ENCODE data around the gene KBTBD4.
"Not testable (repeated sequence)": the region's sequence is repeated elsewhere in the genome, so short reads cannot be mapped to it uniquely, and the experiment has no call there.

The KBTBD4 gene

DNA sequence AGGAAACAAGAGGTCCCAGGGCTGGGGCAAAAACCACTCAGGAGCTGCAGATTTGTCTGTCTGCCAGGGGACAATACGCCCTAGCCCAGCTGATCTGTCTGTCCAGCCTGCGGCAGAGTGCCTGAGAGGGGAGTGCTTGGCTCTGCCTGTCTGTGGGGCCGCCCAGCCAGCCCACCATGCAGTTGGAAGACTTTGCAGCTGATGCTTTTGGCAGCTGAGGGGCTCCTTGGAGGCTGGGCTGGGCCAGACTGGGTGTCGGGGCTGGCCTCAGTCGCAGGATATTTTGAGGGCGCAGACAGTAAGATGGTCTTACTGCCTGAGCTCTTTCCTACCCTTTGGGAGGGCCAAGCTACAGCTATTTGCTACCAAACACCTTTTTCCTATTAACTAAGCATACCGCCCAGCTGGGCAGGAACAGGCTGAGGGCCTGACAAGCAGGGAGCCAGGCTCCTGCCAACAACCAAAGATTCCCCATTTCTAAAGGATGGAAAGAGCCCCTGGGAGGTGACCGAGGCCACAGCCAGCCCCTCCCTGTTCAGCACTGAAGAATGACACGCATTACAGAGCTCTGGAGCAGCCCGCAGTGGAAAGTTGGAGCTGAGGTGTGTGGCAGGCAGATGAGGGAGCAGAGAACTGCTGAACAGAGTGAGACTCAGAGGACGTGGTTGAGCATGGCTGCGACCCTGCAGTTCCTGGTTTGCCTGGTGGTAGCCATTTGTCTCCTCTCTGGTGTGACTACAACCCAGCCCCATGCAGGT lies 7.5 kb upstream of the KBTBD4 start, which contains the start of gene FAM180B:
Gene FAM180B (plus strand): TSS at position 581 of the 758 bp plus-strand sequence. CDS start 91 bp downstream, at position 672.
- Histone ChIP-seq H3K9me3 (ENCODE audit: control insufficient read depth, insufficient read depth, low read length) (no peaks in the 10 kb centered on the region), H3K4me1 (ENCODE audit: insufficient read depth, low read length) (no peaks in the 10 kb centered on the region; the same call in 1 of the 2 replicates), H3K36me3 (ENCODE audit: insufficient read depth, low read length) (peaks cover 5% of the 10 kb centered on the region), H3K9ac (ENCODE audit: low read depth, low read length) (no peak within 1 kb of the TSS)

DNA sequence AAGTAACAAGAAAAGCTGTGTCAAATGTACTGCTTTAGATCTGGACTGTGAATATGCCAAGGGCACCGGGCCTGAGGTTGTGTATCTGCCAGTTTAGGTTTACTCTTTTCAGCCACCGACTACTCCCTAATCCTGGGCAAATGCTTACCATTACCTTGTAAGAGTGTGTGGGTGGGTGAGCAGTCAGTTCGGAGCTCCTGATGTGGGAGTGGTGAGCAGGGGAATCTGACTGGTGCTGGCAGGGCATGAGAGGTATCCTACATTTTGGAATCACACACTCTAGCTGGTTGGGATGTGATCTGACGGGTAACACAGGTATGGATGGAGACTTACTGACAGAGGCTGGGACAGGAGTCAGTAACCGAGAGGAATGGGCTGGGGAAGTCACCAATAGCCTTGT lies 5.1 kb upstream of the KBTBD4 start:
- Histone ChIP-seq H3K9ac (ENCODE audit: low read depth, low read length) (no peak overlapping the region), H3K4me1 (ENCODE audit: insufficient read depth, low read length) (no peaks in the 10 kb centered on the region; the same call in 1 of the 2 replicates), H3K36me3 (ENCODE audit: insufficient read depth, low read length) (peaks cover 11% of the 10 kb centered on the region), H3K9me3 (ENCODE audit: control insufficient read depth, insufficient read depth, low read length) (no peaks in the 10 kb centered on the region)

DNA sequence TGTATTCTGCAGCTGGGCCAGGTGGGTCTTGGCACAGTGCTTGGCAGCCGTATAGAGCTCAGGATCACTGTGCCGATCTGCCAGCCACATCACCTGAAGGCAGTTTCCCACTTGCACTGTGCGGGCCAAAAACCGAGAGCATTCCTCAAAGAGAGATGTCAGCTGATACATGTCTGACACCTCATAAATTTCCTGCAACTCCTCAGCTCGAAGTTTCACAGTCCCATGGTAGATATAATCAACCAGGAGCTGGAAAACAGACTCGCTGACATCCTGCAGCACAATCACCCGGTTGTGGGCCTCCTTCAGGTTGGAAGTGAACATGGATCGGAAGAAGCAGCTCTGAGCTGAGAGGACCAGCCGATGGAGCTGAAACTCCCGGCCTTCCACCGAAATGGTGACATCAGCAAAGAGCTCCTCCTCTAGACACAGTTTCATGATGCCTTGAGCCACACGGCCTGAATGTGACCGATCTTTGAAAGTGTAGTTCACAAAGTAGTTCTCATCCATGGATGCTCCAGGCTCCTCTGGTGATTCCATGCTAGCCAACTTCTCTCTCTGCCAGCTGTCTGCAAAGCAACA lies 1.2 kb downstream of the KBTBD4 start:
- Histone ChIP-seq H3K9ac (ENCODE audit: low read depth, low read length) (no peak overlapping the region), H3K36me3 (ENCODE audit: insufficient read depth, low read length) (peaks cover 17% of the 10 kb centered on the region), H3K9me3 (ENCODE audit: control insufficient read depth, insufficient read depth, low read length) (no peaks in the 10 kb centered on the region), H3K4me1 (ENCODE audit: insufficient read depth, low read length) (no peaks in the 10 kb centered on the region; the same call in 1 of the 2 replicates)

DNA sequence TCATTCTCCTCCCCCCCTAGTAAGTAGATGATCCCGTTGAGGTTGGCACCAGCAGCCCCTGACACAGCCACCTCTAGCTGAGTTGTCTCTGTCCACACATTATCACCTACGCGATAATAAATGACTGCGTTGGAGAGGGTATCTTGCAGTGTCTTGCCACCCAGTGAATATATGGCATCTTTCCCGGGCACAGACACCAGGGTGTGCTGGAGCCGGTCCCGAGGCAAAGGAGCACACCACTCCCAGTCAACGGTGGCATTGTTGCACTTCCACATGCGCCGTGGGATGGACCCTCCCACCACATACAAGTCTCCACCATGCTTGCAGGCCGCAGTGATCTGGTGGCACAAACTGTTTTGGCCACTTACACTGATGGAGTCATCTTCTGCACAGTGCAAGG lies 5.4 kb downstream of the KBTBD4 start:
- no peak overlapping the region for H3K9ac ChIP-seq (ENCODE audit: low read depth, low read length)
- H3K9me3 ChIP-seq (ENCODE audit: control insufficient read depth, insufficient read depth, low read length) = no peaks in the 10 kb centered on the region

DNA sequence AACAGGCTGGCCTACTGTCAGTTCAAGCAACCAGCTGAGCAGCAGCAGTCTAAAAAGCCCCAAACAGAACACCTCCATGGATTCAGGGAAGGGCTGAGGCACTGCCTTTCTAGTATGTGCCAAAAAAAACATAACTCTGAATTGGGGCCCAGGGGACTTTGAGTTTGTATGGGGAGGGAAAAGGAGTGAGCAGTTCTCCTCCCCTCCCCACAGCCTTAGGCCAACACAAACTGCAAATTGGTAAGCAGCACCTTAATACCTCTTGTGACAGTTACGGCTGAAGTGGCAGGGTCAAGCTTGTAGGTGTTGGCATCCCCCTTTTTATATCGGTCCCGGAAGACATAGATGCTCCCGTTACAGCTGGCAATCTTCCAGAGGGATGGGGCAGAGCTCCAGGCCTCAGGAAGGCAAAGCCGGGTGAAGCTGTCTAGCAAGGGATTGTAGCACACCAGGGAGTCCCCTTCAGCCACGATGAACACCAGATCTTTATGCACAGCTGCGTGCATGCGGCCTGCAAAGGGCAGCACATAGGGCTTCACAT lies 6.0 kb downstream of the KBTBD4 start:
- no peak overlapping the region for H3K9ac ChIP-seq (ENCODE audit: low read depth, low read length)

More for the DNA sequence above, 5.4 kb downstream of the KBTBD4 start:
- Histone ChIP-seq H3K4me1 (ENCODE audit: insufficient read depth, low read length) (no peaks in the 10 kb centered on the region), H3K36me3 (ENCODE audit: insufficient read depth, low read length) (peaks cover 24% of the 10 kb centered on the region)

DNA sequence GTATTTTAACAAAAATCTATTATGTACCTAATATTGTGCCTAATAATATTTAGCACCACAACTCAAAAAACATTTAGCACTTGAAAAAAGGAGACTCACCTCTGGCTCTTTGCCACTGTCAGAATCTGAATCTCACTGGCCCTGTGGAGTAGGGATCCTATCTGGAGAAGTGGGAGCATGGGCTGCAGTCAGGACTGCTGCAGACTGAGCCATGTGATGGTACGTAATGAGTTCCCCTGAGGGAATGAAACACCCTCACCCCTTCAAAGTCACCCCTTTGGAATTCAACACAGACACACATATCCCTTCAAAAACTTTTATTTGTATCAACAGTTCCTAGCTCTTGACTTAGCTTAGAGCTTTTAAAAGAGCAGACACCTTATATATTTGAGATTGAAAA lies 6.9 kb downstream of the KBTBD4 start:
- Histone ChIP-seq H3K4me1 (ENCODE audit: insufficient read depth, low read length) (no peaks in the 10 kb centered on the region), H3K9ac (ENCODE audit: low read depth, low read length) (no peak overlapping the region), H3K36me3 (ENCODE audit: insufficient read depth, low read length) (peaks cover 24% of the 10 kb centered on the region), H3K9me3 (ENCODE audit: control insufficient read depth, insufficient read depth, low read length) (no peaks in the 10 kb centered on the region)

More for the DNA sequence above, 6.0 kb downstream of the KBTBD4 start:
- H3K36me3 ChIP-seq (ENCODE audit: insufficient read depth, low read length) = peaks cover 24% of the 10 kb centered on the region
- H3K9me3 ChIP-seq (ENCODE audit: control insufficient read depth, insufficient read depth, low read length) = no peaks in the 10 kb centered on the region
- H3K4me1 ChIP-seq (ENCODE audit: insufficient read depth, low read length) = no peaks in the 10 kb centered on the region

DNA sequence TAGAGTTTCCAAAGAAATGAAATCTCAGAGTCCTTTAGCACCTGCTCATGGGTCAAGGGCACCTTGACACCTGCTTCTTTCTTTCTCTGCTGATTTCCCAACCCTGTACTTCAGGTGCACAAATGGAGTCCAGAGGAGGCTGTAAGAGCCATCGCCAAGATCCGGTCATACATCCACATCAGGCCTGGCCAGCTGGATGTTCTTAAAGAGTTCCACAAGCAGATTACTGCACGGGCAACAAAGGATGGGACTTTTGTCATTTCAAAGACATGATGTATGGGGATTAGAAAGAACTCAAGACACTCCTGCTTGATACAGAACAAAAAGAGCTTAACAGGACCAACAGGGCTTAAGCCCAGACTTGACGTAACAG lies 7.4 kb downstream of the KBTBD4 start:
- no peaks in the 10 kb centered on the region for H3K4me1 ChIP-seq (ENCODE audit: insufficient read depth, low read length)
- H3K9me3 ChIP-seq (ENCODE audit: control insufficient read depth, insufficient read depth, low read length) = no peaks in the 10 kb centered on the region; the same call in 1 of the 2 replicates
- H3K36me3 ChIP-seq (ENCODE audit: insufficient read depth, low read length) = peaks cover 24% of the 10 kb centered on the region
- H3K9ac ChIP-seq (ENCODE audit: low read depth, low read length) = no peak overlapping the region

DNA sequence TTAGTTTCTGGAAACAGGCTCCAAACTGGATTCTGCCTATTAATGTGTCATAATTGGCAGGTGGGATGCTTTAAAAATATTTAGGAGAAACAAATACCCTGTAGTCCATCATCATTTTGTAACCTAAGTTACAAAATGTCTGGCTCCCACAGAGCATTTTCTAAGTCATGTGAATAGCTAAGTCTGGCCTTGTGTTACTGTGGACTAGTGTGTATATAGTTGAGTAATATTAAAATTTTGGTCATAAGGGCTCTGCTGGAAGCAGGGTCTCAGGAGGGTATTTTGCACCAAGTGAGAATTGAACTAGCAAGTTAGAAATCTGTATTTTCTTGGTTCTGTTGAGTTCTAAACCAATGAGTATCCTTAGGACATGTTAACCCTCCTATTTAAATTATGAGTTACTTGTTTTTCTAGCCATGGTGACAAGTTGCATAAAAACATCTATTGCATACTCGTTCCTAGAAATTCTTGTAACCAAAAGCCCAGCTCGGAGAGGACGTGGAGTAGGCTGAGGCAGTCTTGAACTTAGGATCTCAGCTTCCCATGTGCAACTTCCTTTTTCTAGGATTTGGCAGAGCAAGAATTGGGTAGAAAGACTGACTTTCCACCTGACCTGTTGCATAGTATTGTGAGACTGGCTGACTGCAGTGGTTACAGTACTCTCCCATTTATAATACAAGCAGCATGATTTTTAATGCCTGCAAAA lies 8.0 kb downstream of the KBTBD4 start:
- Histone ChIP-seq H3K9ac (ENCODE audit: low read depth, low read length) (no peak overlapping the region), H3K9me3 (ENCODE audit: control insufficient read depth, insufficient read depth, low read length) (no peaks in the 10 kb centered on the region; the same call in 1 of the 2 replicates), H3K36me3 (ENCODE audit: insufficient read depth, low read length) (peaks cover 24% of the 10 kb centered on the region), H3K4me1 (ENCODE audit: insufficient read depth, low read length) (no peaks in the 10 kb centered on the region)

DNA sequence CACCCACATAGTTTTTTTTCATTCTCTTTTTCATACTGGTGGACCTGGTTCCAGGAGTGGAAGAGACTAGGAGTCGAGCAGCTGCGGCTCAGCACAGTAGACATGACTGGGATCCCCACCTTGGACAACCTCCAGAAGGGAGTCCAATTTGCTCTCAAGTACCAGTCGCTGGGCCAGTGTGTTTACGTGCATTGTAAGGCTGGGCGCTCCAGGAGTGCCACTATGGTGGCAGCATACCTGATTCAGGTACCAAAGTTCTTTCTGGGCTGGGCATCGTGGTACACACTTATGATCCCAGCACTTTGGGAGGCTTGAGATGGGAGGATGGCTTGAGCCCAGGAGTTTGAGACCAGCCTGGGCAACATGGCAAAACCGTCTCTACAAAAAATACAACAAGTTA lies 9.1 kb downstream of the KBTBD4 start:
- Histone ChIP-seq H3K4me1 (ENCODE audit: insufficient read depth, low read length) (no peaks in the 10 kb centered on the region), H3K9me3 (ENCODE audit: control insufficient read depth, insufficient read depth, low read length) (no peaks in the 10 kb centered on the region; the same call in 1 of the 2 replicates), H3K9ac (ENCODE audit: low read depth, low read length) (no peak overlapping the region), H3K36me3 (ENCODE audit: insufficient read depth, low read length) (peaks cover 24% of the 10 kb centered on the region)

DNA sequence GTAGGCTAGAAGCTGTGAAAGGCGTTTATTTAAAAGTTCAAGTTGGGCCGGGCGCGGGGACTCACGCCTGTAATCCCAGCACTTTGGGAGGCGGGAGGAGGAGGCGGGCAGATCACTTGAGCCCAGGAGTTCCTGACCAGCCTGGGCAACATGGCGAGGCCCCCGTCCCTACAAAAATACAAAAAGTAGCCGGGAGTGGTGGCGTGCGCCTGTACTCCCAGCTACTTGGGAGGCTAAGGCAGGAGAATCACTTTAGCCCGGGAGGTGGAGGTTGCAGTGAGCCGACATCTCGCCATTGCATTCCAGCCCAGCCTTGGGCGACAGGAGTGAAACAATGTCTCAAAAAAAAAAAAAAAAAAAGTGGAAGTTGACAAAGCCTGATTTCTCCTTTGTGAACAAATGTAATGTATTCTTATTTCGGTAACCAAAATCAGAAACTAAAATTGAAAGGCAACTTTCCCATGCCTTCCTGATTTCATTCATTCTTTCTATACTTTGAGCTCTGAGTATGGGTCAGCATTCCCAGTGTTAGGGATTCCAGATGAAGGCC lies 12.5 kb downstream of the KBTBD4 start:
- Histone ChIP-seq H3K36me3 (ENCODE audit: insufficient read depth, low read length) (peaks cover 6% of the 10 kb centered on the region; the same call in 1 of the 2 replicates), H3K4me1 (ENCODE audit: insufficient read depth, low read length) (no peaks in the 10 kb centered on the region), H3K9me3 (ENCODE audit: control insufficient read depth, insufficient read depth, low read length) (no peaks in the 10 kb centered on the region; the same call in 1 of the 2 replicates), H3K9ac (ENCODE audit: low read depth, low read length) (peak overlapping the region; percentile 72)

DNA sequence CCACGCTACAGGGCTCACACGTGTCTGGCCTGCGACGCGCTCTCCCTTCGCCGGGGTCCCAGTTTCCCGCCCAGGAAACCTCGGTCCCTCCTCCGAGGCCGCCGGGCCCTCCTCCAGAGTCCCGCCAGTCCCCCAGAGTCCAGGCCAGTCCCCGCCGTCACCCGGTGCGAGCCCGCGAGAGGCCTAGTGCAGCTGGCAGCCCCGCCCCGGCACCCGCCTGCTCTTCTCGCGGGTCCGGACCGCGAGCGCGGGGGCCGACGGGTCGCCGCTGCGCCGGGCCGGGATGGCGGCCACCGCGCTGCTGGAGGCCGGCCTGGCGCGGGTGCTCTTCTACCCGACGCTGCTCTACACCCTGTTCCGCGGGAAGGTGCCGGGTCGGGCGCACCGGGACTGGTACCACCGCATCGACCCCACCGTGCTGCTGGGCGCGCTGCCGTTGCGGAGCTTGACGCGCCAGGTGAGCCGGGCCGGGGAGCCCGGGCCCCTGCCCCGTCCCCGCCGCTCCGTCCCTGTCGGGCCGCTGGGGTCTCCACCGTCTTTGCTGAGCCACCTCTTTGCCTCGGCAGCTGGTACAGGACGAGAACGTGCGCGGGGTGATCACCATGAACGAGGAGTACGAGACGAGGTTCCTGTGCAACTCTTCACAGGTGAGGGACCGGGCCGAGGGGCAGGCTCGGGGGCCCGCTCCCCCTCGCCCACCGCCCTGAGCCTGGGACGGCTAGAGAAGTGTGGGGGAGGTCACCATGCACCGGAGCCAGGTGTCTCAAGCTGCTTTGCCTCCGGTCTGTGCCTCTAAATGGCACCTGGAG lies 13.2 kb downstream of the KBTBD4 start, which contains the start of gene PTPMT1:
Gene PTPMT1 (plus strand): TSS at position 260 of the 809 bp plus-strand sequence. CDS start 24 bp downstream, at position 284.
- Histone ChIP-seq H3K4me1 (ENCODE audit: insufficient read depth, low read length) (no peaks in the 10 kb centered on the region), H3K9me3 (ENCODE audit: control insufficient read depth, insufficient read depth, low read length) (no peaks in the 10 kb centered on the region; the same call in 1 of the 2 replicates), H3K36me3 (ENCODE audit: insufficient read depth, low read length) (peaks cover 6% of the 10 kb centered on the region; the same call in 1 of the 2 replicates), H3K9ac (ENCODE audit: low read depth, low read length) (peak within 1 kb of the TSS; percentile 72)

DNA sequence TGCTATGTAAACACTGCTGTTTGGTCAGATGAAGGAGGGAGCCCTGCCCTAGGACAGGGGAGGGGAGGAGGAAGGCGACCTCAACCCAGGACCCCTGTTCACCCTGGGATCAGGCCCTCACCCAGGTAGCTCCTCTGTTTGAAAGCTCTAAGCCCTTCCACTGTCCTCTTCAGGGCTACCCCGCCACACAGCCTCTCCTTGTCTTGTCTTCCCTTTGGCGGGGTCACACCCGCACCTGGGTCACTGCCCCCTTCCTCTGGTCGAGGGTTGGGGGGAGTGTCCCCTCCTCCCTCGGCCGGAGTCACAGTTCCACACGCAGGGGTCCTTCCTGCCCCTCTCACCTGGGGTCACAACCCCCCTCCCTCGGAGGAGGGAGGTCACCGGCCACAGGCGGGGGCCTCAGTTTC lies 13.8 kb downstream of the KBTBD4 start:
- peaks cover 6% of the 10 kb centered on the region; the same call in 1 of the 2 replicates for H3K36me3 ChIP-seq (ENCODE audit: insufficient read depth, low read length)
- no peaks in the 10 kb centered on the region for H3K4me1 ChIP-seq (ENCODE audit: insufficient read depth, low read length)
- no peaks in the 10 kb centered on the region; the same call in 1 of the 2 replicates for H3K9me3 ChIP-seq (ENCODE audit: control insufficient read depth, insufficient read depth, low read length)
- H3K9ac ChIP-seq (ENCODE audit: low read depth, low read length) = peak overlapping the region; percentile 72

DNA sequence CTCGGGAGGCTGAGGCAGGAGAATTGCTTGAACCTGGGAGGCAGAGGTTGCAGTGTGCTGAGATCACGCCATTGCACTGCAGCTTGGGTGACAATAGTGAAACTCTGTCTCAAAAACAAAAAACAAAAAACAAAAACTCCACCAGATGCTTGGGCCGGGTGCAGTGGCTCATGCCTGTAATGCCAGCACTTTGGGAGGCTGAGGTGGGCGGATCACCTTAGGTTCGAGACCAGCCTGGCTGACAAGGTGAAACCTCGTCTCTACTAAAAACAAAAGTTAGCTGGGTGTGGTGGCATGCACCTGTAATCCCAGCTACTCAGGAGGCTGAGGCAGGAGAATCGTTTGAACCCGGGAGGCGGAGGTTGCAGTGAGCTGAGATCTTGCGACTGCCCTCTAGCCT lies 14.4 kb downstream of the KBTBD4 start:
- peak overlapping the region; percentile 72; the same call in 1 of the 2 replicates for H3K9ac ChIP-seq (ENCODE audit: low read depth, low read length)
- H3K9me3 ChIP-seq (ENCODE audit: control insufficient read depth, insufficient read depth, low read length); H3K4me1 ChIP-seq (ENCODE audit: insufficient read depth, low read length); H3K36me3 ChIP-seq (ENCODE audit: insufficient read depth, low read length): not testable (repeated sequence)

All from ES-I3 (cell line).